SU-DHL-6 (cell line): ENCODE results near the gene TLN1.

Experiments used
- H2AFZ ChIP-seq: fragments of 200-600 bp; sonication (generic); 2 replicates; pipeline ENCODE4 v1.6.1; 2014; ENCODE audit warnings: low read depth, mild to moderate bottlenecking, moderate library complexity, mixed read lengths, antibody characterized with exemption, low read length; ENCODE audit not compliant: severe bottlenecking
- H3F3A ChIP-seq: fragments of 200-600 bp; shearing (Covaris generic); 2 replicates; pipeline ENCODE4 v1.6.0; 2016; ENCODE audit warnings: antibody characterized with exemption, mild to moderate bottlenecking; ENCODE audit not compliant: insufficient read depth
- H3K27ac ChIP-seq: fragments of 200-600 bp; sonication (generic); 2 replicates; pipeline ENCODE4 v1.5.1; 2016; ENCODE audit warnings: low read depth, mild to moderate bottlenecking, low read length, moderate library complexity, mixed read lengths
- H3K27me3 ChIP-seq: fragments of 200-600 bp; sonication (generic), shearing (Covaris generic); 2 replicates; pipeline ENCODE4 v1.6.0; 2014; ENCODE audit warnings: mild to moderate bottlenecking, low read length
- H3K36me3 ChIP-seq: fragments of 200-600 bp; sonication (generic); 2 replicates; pipeline ENCODE4 v1.6.1; 2014; ENCODE audit warnings: mild to moderate bottlenecking, low read length, mixed read lengths
- H3K4me2 ChIP-seq: fragments of 300-600, 200-600 bp; shearing (Covaris generic), sonication (generic); 2 replicates; pipeline ENCODE4 v1.6.0; 2014; ENCODE audit warnings: low read length, low read depth, mild to moderate bottlenecking; ENCODE audit not compliant: poor library complexity, severe bottlenecking
- H3K4me3 ChIP-seq: fragments of 200-600 bp; sonication (generic); 2 replicates; pipeline ENCODE4 v1.5.1; 2014; ENCODE audit warnings: antibody characterized with exemption, low read length, mild to moderate bottlenecking, mixed read lengths; ENCODE audit not compliant: insufficient read depth, poor library complexity, severe bottlenecking
- H3K79me2 ChIP-seq: fragments of 200-600 bp; sonication (generic); 2 replicates; pipeline ENCODE4 v1.6.1; 2014; ENCODE audit warnings: mild to moderate bottlenecking, low read length, moderate library complexity; ENCODE audit not compliant: insufficient read depth
- H3K9ac ChIP-seq: fragments of 200-600 bp; sonication (generic); 2 replicates; pipeline ENCODE4 v1.7.0; 2014; ENCODE audit warnings: mild to moderate bottlenecking, low read length
- H3K9me2 ChIP-seq: fragments of 200-600 bp; sonication (generic); replicated peaks from 2 replicates; pipeline ENCODE4 v1.6.1; 2014; ENCODE audit warnings: low read length; ENCODE audit not compliant: insufficient read depth
- H3K9me3 ChIP-seq: fragments of 200-600 bp; sonication (generic); 2 replicates; pipeline ENCODE4 v1.6.1; 2014; ENCODE audit warnings: low read length, mixed read lengths; ENCODE audit not compliant: insufficient read depth
- H4K20me1 ChIP-seq: fragments of 200-600 bp; sonication (generic); 2 replicates; pipeline ENCODE4 v1.6.1; 2014; ENCODE audit warnings: low read depth, mild to moderate bottlenecking, antibody characterized with exemption, low read length, moderate library complexity, mixed read lengths
- CTCF ChIP-seq: fragments of 200-600 bp; sonication (generic); IDR thresholded peaks from one replicate; pipeline ENCODE4 v1.5.1; 2017; ENCODE audit warnings: antibody characterized with exemption, mild to moderate bottlenecking, low read length, moderate library complexity; ENCODE audit not compliant: insufficient read depth, poor library complexity, severe bottlenecking
- EZH2phosphoT487 ChIP-seq: fragments of 200-600 bp; sonication (generic), shearing (Covaris generic); conservative IDR thresholded peaks from 2 replicates; pipeline ENCODE4 v1.6.1; 2018; ENCODE audit warnings: mild to moderate bottlenecking, antibody characterized with exemption, low read length, moderate library complexity, mixed read lengths

TLN1 gene

DNA sequence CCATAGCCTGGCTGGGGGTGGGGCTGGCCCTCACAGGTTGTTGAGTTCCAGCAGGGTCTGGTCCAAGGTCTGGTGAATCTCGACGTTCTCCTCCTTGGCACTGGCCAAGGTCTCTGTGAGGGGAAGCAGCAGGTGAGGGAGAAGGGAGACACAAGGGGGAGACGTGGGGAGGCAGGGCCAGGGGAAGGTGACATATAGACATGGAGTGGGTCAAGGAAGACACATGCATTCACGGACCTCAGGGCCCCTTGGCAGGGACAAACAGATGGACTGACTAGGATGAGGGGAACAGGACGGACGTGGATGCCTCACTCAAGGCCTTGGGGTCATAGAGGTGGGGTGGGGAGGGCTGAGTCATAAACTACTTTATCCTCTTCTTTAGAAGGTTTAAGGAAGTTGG is 49.9 kb downstream of the TLN1 start:
- Histone ChIP-seq H3K36me3 (no peaks in the 10 kb centered on the region), H3K9me3 (no peaks in the 10 kb centered on the region), H3K79me2 (no peaks in the 10 kb centered on the region), H3K27ac (no peak overlapping the region), H3F3A (no peaks in the 10 kb centered on the region), H3K4me3 (no peak overlapping the region), H4K20me1 (no peaks in the 10 kb centered on the region), H3K9me2 (no peaks in the 10 kb centered on the region), H2AFZ (no peak overlapping the region), H3K27me3 (no peaks in the 10 kb centered on the region), H3K9ac (no peak overlapping the region), H3K4me2 (no peak overlapping the region)
- no peak for TF ChIP-seq CTCF
- TF ChIP-seq EZH2phosphoT487 = no peak

DNA sequence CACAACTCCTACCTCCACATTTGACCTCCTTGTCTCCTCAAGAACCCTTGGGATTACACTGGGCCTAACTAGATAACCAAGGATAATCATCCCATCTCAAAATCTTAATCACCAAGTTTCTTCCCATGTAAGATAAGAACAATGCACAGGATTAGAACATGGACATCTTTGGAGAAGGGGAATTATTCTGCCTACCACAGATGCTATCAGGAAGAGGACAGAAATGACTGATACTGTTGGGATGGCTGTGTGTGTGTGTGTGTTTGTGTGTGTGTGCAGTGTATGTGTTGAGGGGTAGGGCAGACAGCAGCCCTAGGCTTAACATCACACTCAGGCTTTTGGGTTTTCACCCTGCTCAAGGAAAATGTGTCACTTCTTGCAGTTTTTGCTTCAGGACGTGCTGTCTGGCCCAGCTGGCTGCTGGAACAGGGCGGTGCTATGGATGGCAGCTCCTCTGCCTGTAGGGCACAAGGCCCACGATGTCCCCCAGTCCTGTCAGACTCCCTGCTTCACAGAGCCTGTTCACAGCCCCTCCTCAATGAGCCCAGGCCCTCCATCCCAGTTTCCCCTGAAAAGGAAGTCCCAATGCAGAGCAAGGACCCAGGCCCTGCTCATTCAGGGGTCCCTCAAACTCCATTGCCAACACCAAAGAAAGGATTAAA is 50.5 kb downstream of the TLN1 start:
- TF ChIP-seq EZH2phosphoT487 = no peak

GRCh38 chr9:35680331-35681105 is 51.5 kb downstream of the TLN1 start:
- Histone ChIP-seq H3K4me2 (no peak overlapping the region), H2AFZ (no peak overlapping the region), H3K9me2 (no peaks in the 10 kb centered on the region), H3K9me3 (no peaks in the 10 kb centered on the region), H3K79me2 (no peaks in the 10 kb centered on the region), H3K27me3 (no peaks in the 10 kb centered on the region), H3F3A (no peaks in the 10 kb centered on the region), H3K27ac (no peak overlapping the region), H3K4me3 (no peak overlapping the region), H3K36me3 (no peaks in the 10 kb centered on the region), H4K20me1 (no peaks in the 10 kb centered on the region), H3K9ac (no peak overlapping the region)
- TF ChIP-seq CTCF = no peak
- no peak for TF ChIP-seq EZH2phosphoT487

More for the DNA sequence above, 50.5 kb downstream of the TLN1 start:
- no peak overlapping the region for H3K4me2 ChIP-seq
- no peaks in the 10 kb centered on the region for H3K79me2 ChIP-seq
- no peaks in the 10 kb centered on the region for H3K9me3 ChIP-seq
- H3K27ac ChIP-seq = no peak overlapping the region
- H3K36me3 ChIP-seq = no peaks in the 10 kb centered on the region
- H2AFZ ChIP-seq = no peak overlapping the region
- H3K9ac ChIP-seq = no peak overlapping the region
- H4K20me1 ChIP-seq = no peaks in the 10 kb centered on the region
- no peaks in the 10 kb centered on the region for H3F3A ChIP-seq
- H3K9me2 ChIP-seq = no peaks in the 10 kb centered on the region
- H3K4me3 ChIP-seq = no peak overlapping the region
- no peaks in the 10 kb centered on the region for H3K27me3 ChIP-seq
